IMR-90 (cell line): ENCODE measurements around the gene TNN. TPM values are rescaled to one million over a fixed set of nuclear protein-coding genes. Genes with fewer than 3 reads are reported as not detected.

Source experiments
- ATAC-seq: fragments of 200-7000 bp; cut with Tn5 transposase; 2 replicates; pipeline ENCODE4 v1.9.1; 2020; ENCODE audit warnings: low read depth, mild to moderate bottlenecking, moderate library complexity
- BruUV-seq: library from RNA; stranded (reverse); fragments of 400-500 nt; replicated peaks from 2 replicates; lab custom pipeline; 2021; lab: Mats Ljungman, UMichigan
- CTCF ChIA-PET: fragments of 300-600 bp; formaldehyde crosslinking; extraction: SDS; loops from one replicate; lab custom pipeline; 2021; ENCODE audit warnings: antibody characterized with exemption; lab: Yijun Ruan, JAX
- POLR2A ChIA-PET: fragments of 300-600 bp; sonication (Branson Sonifier 250); formaldehyde crosslinking; loops from one replicate; lab custom pipeline; 2022; ENCODE audit warnings: antibody characterized with exemption; ENCODE audit not compliant: unreplicated experiment; lab: Charles Lee
- DNase-seq: peaks from one replicate; pipeline ENCODE4 v3.0.0; 2013
- H2AFZ ChIP-seq: replicated peaks from 2 replicates; pipeline ENCODE3; 2013; ENCODE audit warnings: low read length, mild to moderate bottlenecking; ENCODE audit not compliant: poor library complexity
- H2AK5ac ChIP-seq: 2 replicates; pipeline ENCODE4 v1.6.1; 2013; ENCODE audit warnings: low read depth, low read length, inconsistent platforms
- H2AK9ac ChIP-seq: replicated peaks from 2 replicates; pipeline ENCODE3; 2013; ENCODE audit warnings: mild to moderate bottlenecking, low read depth, low read length, moderate library complexity; ENCODE audit not compliant: poor library complexity
- H2BK120ac ChIP-seq: 2 replicates; pipeline ENCODE4 v1.6.1; 2013; ENCODE audit warnings: low read depth, low read length, inconsistent platforms
- H2BK15ac ChIP-seq: 3 replicates; pipeline ENCODE4 v1.6.1; 2013; ENCODE audit warnings: low read depth, low read length, inconsistent platforms
- H2BK20ac ChIP-seq: 2 replicates; pipeline ENCODE4 v1.6.1; 2013; ENCODE audit warnings: low read depth, mild to moderate bottlenecking, inconsistent platforms, low read length, moderate library complexity
- H2BK5ac ChIP-seq: 2 replicates; pipeline ENCODE4 v1.6.1; 2013; ENCODE audit warnings: mild to moderate bottlenecking, low read depth, low read length, inconsistent platforms; ENCODE audit not compliant: poor library complexity, severe bottlenecking
- H3K14ac ChIP-seq: replicated peaks from 2 replicates; pipeline ENCODE4 v1.6.1; 2013; ENCODE audit warnings: low read depth, low read length, inconsistent platforms
- H3K18ac ChIP-seq: 2 replicates; pipeline ENCODE4 v1.6.1; 2013; ENCODE audit warnings: low read depth, low read length, control low read depth
- H3K23ac ChIP-seq: 2 replicates; pipeline ENCODE4 v1.6.1; 2013; ENCODE audit warnings: low read depth, low read length, inconsistent platforms
- H3K27ac ChIP-seq: 2 replicates; pipeline ENCODE4 v1.5.1; 2013; ENCODE audit warnings: mild to moderate bottlenecking, control low read depth, low read length; ENCODE audit not compliant: insufficient read depth
- H3K27me3 ChIP-seq: 2 replicates; pipeline ENCODE4 v1.6.1; 2013; ENCODE audit warnings: low read length; ENCODE audit not compliant: control insufficient read depth, insufficient read depth
- H3K36me3 ChIP-seq: 2 replicates; pipeline ENCODE4 v1.6.1; 2013; ENCODE audit warnings: low read length, mixed read lengths; ENCODE audit not compliant: control insufficient read depth, insufficient read depth
- H3K4ac ChIP-seq: 2 replicates; pipeline ENCODE4 v1.6.1; 2013; ENCODE audit warnings: low read depth, low read length, inconsistent platforms
- H3K4me1 ChIP-seq: 2 replicates; pipeline ENCODE4 v1.6.1; 2013; ENCODE audit warnings: low read length, mixed read lengths; ENCODE audit not compliant: control insufficient read depth, insufficient read depth
- H3K4me2 ChIP-seq: 2 replicates; pipeline ENCODE4 v1.6.1; 2013; ENCODE audit warnings: low read depth, mild to moderate bottlenecking, control low read depth, low read length, moderate library complexity
- H3K4me3 ChIP-seq: 2 replicates; pipeline ENCODE4 v1.5.1; 2013; ENCODE audit warnings: low read depth, mild to moderate bottlenecking, control low read depth, low read length, moderate library complexity; ENCODE audit not compliant: insufficient read depth
- H3K56ac ChIP-seq: 2 replicates; pipeline ENCODE4 v1.6.1; 2013; ENCODE audit warnings: low read length, inconsistent platforms; ENCODE audit not compliant: insufficient read depth; ENCODE audit errors: extremely low read depth
- H3K79me1 ChIP-seq, 2 experiments: 2 replicates each; pipeline ENCODE4 v1.6.1; 2013; ENCODE audit warnings: low read length in 2 of 2, inconsistent platforms in 1 of 2, low read depth in 1 of 2
- H3K9ac ChIP-seq: 2 replicates; pipeline ENCODE4 v1.6.1; 2013; ENCODE audit warnings: low read depth, low read length, control low read depth
- H3K9me1 ChIP-seq: 2 replicates; pipeline ENCODE4 v1.6.1; 2013; ENCODE audit warnings: low read length, inconsistent platforms; ENCODE audit not compliant: insufficient read depth
- H3K9me3 ChIP-seq: 2 replicates; pipeline ENCODE4 v1.6.1; 2013; ENCODE audit warnings: low read length; ENCODE audit not compliant: control insufficient read depth, insufficient read depth
- H4K20me1 ChIP-seq: 2 replicates; pipeline ENCODE4 v1.6.1; 2013; ENCODE audit warnings: low read length, inconsistent platforms; ENCODE audit not compliant: insufficient read depth
- H4K5ac ChIP-seq: 2 replicates; pipeline ENCODE4 v1.6.1; 2013; ENCODE audit warnings: mild to moderate bottlenecking, low read depth, low read length, control low read depth
- H4K8ac ChIP-seq, 2 experiments: 2 replicates each; pipeline ENCODE4 v1.6.1; 2013; ENCODE audit warnings: low read depth in 2 of 2, low read length in 2 of 2, control low read depth in 1 of 2, inconsistent platforms in 1 of 2
- H4K91ac ChIP-seq: 2 replicates; pipeline ENCODE4 v1.6.1; 2013; ENCODE audit warnings: low read depth, low read length, inconsistent platforms; ENCODE audit not compliant: insufficient read depth
- CHD1 ChIP-seq: IDR thresholded peaks from 2 replicates; pipeline ENCODE4 v1.6.1; 2012; ENCODE audit warnings: low read depth, low read length, improper control_type of control experiment
- RCOR1 ChIP-seq: IDR thresholded peaks from 2 replicates; pipeline ENCODE4 v1.6.1; 2012; ENCODE audit warnings: mild to moderate bottlenecking, low read length, improper control_type of control experiment; ENCODE audit not compliant: insufficient replicate concordance
- WGBS, 2 experiments: methylation state at CpG; one replicate each; pipeline versions ENCODE4 v1.1.5 to v1.1.7; 2013; ENCODE audit warnings: missing lambda C conversion rate in 2 of 2; ENCODE audit not compliant: insufficient read length in 1 of 2; ENCODE audit errors: extremely low coverage in 2 of 2; 5-methylcytosine and 5-hydroxymethylcytosine counted together
- dilution Hi-C: fragments of 300-500 bp; cut with HindIII; formaldehyde crosslinking; loops from one replicate; pipeline ENCODE4 v1.14.3; 2018; ENCODE audit warnings: low sequenced_read_pairs; ENCODE audit not compliant: unreplicated experiment
- in situ Hi-C: fragments of 300-500 bp; cut with MboI; formaldehyde crosslinking; loops from 3 replicates; pipeline ENCODE4 v1.14.3; 2019; ENCODE audit warnings: low sequenced_read_pairs, inconsistent platforms, mixed read lengths
- intact Hi-C: fragments of 100-400 bp; cut with micrococcal nuclease; formaldehyde crosslinking; loops from 2 replicates; pipeline ENCODE4 v1.10.0; 2022
- polyA plus RNA-seq, 3 experiments: library from polyadenylated mRNA; depleted of rRNA; stranded (reverse); fragments of >200 nt; gene quantifications; 2 replicates each; pipeline ENCODE4 v1.2.3, GENCODE V29; 2012; ENCODE audit warnings: low replicate concordance in 1 of 3
- total RNA-seq: library from RNA; depleted of rRNA; stranded (reverse); fragments of >200 nt; gene quantifications from 2 replicates; pipeline ENCODE4 v1.2.3, GENCODE V29; 2012

TNN gene
- total and polyA plus RNA-seq, 2 of the 4 experiments (the other 2 are of a cell fraction), result not detected

GRCh38 chr1:175033953-175034352 is 33.7 kb upstream of the TNN start:
- H4K8ac ChIP-seq, result no peak overlapping the region
- no peaks in the 10 kb centered on the region for H3K79me1 ChIP-seq
- BruUV-seq, result no TSS peak
- TF ChIP-seq CHD1, result no peak
- TF ChIP-seq RCOR1, result no peak
- H3K9me1 ChIP-seq, result no peaks in the 10 kb centered on the region; the same call in 1 of the 2 replicates
- ChIA-PET CTCF (no interaction called here), POLR2A (no interaction called here)
- H3K36me3 ChIP-seq, result no peaks in the 10 kb centered on the region
- no peak overlapping the region for H2AK5ac ChIP-seq
- no peak overlapping the region for H2BK5ac ChIP-seq
- no peak overlapping the region for H2AK9ac ChIP-seq
- H3K4me2 ChIP-seq, result no peak overlapping the region
- H4K20me1 ChIP-seq, result no peaks in the 10 kb centered on the region
- dilution Hi-C loops (no loop called here), in situ Hi-C loops (no loop called here), intact Hi-C loops (no loop called here)
- H3K27ac ChIP-seq, result no peak overlapping the region
- H2AFZ ChIP-seq, result no peak overlapping the region
- peaks cover 6% of the 10 kb centered on the region for H3K27me3 ChIP-seq
- H3K23ac ChIP-seq, result no peak overlapping the region
- no peak overlapping the region for H2BK15ac ChIP-seq
- H3K4me3 ChIP-seq, result no peak overlapping the region
- H4K5ac ChIP-seq, result no peak overlapping the region
- no peak overlapping the region for H4K91ac ChIP-seq
- H3K4me1 ChIP-seq, result no peaks in the 10 kb centered on the region
- no peak for DNase-seq
- H3K9ac ChIP-seq, result no peak overlapping the region
- H3K9me3 ChIP-seq, result no peaks in the 10 kb centered on the region
- no peak overlapping the region for H3K14ac ChIP-seq
- no peak overlapping the region for H3K18ac ChIP-seq
- ATAC-seq, result no peak
- H2BK120ac ChIP-seq, result no peak overlapping the region
- WGBS, 2 experiments, result 61% methylated on average over 2 of the region's 4 CpGs; no CpG with 5 or more reads in 1 of the 2 experiments
- no peak overlapping the region for H2BK20ac ChIP-seq
- no peak overlapping the region for H3K56ac ChIP-seq
- no peak overlapping the region for H3K4ac ChIP-seq
